ENCODE measurements around the gene ETS2.

Gene ETS2

GRCh38 chr21:38861989-38862683, 56.4 kb downstream of the ETS2 start:
- DNase-seq, result no peak

GRCh38 chr21:38863291-38863690, 57.6 kb downstream of the ETS2 start:
- no peak for DNase-seq

GRCh38 chr21:38863843-38864363, 58.2 kb downstream of the ETS2 start:
- no peak for DNase-seq

GRCh38 chr21:38864964-38865363, 59.2 kb downstream of the ETS2 start:
- DNase-seq, result no peak

GRCh38 chr21:38869196-38869595, 63.5 kb downstream of the ETS2 start:
- DNase-seq, result no peak

- DNase-seq, result no peak
These were observed 64.2 kb downstream of the ETS2 start for GRCh38 chr21:38869946-38870345.
